PC-3 (cell line): ENCODE measurements around the gene SNX11. TPM values are rescaled to one million over a fixed set of nuclear protein-coding genes. Genes with fewer than 3 reads are reported as not detected.

ENCODE experiments used
- ATAC-seq: fragments of 200-7000 bp; cut with Tn5 transposase; 2 replicates; pipeline ENCODE4 v1.9.1; 2020; ENCODE audit warnings: mild to moderate bottlenecking, moderate library complexity
- BruUV-seq: library from RNA; stranded (reverse); fragments of 400-500 nt; replicated peaks from 2 replicates; lab custom pipeline; 2021; lab: Mats Ljungman, UMichigan
- CTCF ChIA-PET: fragments of 300-600 bp; sonication (Branson Sonifier 250); formaldehyde crosslinking; loops from one replicate; lab custom pipeline; 2022; ENCODE audit warnings: antibody characterized with exemption; lab: Charles Lee
- POLR2A ChIA-PET: fragments of 300-600 bp; sonication (Branson Sonifier 250); formaldehyde crosslinking; loops from one replicate; lab custom pipeline; 2022; ENCODE audit warnings: antibody characterized with exemption; ENCODE audit not compliant: unreplicated experiment; lab: Charles Lee
- DNase-seq: peaks from one replicate; pipeline ENCODE4 v3.0.0-alpha.2; 2015
- H2AFZ ChIP-seq: fragments of 300-600 bp; sonication (generic); 2 replicates; pipeline ENCODE4 v1.6.0; 2016; ENCODE audit warnings: antibody characterized with exemption, low read length
- H3F3A ChIP-seq: fragments of 300-600 bp; sonication (generic); one replicate; pipeline ENCODE4 v1.6.0; 2017; ENCODE audit warnings: antibody characterized with exemption, low read length, control low read depth, mild to moderate bottlenecking; ENCODE audit not compliant: unreplicated experiment
- H3K27ac ChIP-seq: fragments of 300-600 bp; sonication (generic); 2 replicates; pipeline ENCODE4 v1.5.1; 2016; ENCODE audit warnings: mild to moderate bottlenecking, low read length
- H3K27me3 ChIP-seq: fragments of 300-600 bp; sonication (generic); 2 replicates; pipeline ENCODE4 v1.6.1; 2016; ENCODE audit warnings: low read length, mixed read lengths
- H3K36me3 ChIP-seq: fragments of 300-600 bp; sonication (generic); 2 replicates; pipeline ENCODE4 v1.6.1; 2016; ENCODE audit warnings: low read depth, mixed run types, low read length, mixed read lengths
- H3K4me1 ChIP-seq: fragments of 300-600 bp; sonication (generic); 2 replicates; pipeline ENCODE4 v1.5.1; 2016; ENCODE audit warnings: low read length; ENCODE audit not compliant: insufficient read depth
- H3K4me2 ChIP-seq: fragments of 300-600 bp; sonication (generic); 2 replicates; pipeline ENCODE4 v1.6.0; 2016; ENCODE audit warnings: low read length
- H3K4me3 ChIP-seq: fragments of 300-600 bp; sonication (generic); 2 replicates; pipeline ENCODE4 v1.5.1; 2016; ENCODE audit warnings: mild to moderate bottlenecking, low read length, mixed read lengths
- H3K79me2 ChIP-seq: fragments of 300-600 bp; sonication (generic); 2 replicates; pipeline ENCODE4 v1.6.1; 2017; ENCODE audit warnings: low read length, mixed read lengths
- H3K9ac ChIP-seq: fragments of 300-600 bp; sonication (generic); 2 replicates; pipeline ENCODE4 v1.6.0; 2016; ENCODE audit warnings: mild to moderate bottlenecking, low read length
- H3K9me2 ChIP-seq: fragments of 300-600 bp; sonication (generic); replicated peaks from 2 replicates; pipeline ENCODE4 v1.6.1; 2016; ENCODE audit warnings: mixed run types, low read length, mixed read lengths
- H3K9me3 ChIP-seq: fragments of 300-600 bp; sonication (generic); 2 replicates; pipeline ENCODE4 v1.6.1; 2016; ENCODE audit warnings: low read length, mixed read lengths
- H4K20me1 ChIP-seq: fragments of 300-600 bp; sonication (generic); 2 replicates; pipeline ENCODE4 v1.6.1; 2016; ENCODE audit warnings: low read length, mixed read lengths
- EZH2 ChIP-seq: fragments of 300-600 bp; sonication (generic); IDR thresholded peaks from one replicate; pipeline ENCODE4 v1.6.1; 2017; ENCODE audit warnings: antibody characterized with exemption, mild to moderate bottlenecking, low read length; ENCODE audit not compliant: unreplicated experiment
- EZH2phosphoT487 ChIP-seq: fragments of 300-600 bp; sonication (generic); IDR thresholded peaks from 2 replicates; pipeline ENCODE4 v1.6.1; 2018; ENCODE audit warnings: mild to moderate bottlenecking, antibody characterized with exemption, low read length, borderline replicate concordance
- intact Hi-C: fragments of 100-400 bp; cut with micrococcal nuclease; formaldehyde crosslinking; loops from 2 replicates; pipeline ENCODE4 v1.9.0; 2023
- total RNA-seq: library from RNA; depleted of rRNA; stranded (reverse); fragments of >200 nt; gene quantifications from 2 replicates; pipeline ENCODE4 v1.2.3, GENCODE V29; 2014
- TF ChIP-seq, protein P1 (sequence below): fragments of 300-600 bp; sonication (generic); conservative IDR thresholded peaks from 2 replicates; pipeline ENCODE4 v1.5.1; 2017; ENCODE audit warnings: antibody characterized with exemption, low read depth, mild to moderate bottlenecking, low read length

SNX11 gene
- total RNA-seq, 1 experiment from 2014 or later, result 17.7 TPM

DNA sequence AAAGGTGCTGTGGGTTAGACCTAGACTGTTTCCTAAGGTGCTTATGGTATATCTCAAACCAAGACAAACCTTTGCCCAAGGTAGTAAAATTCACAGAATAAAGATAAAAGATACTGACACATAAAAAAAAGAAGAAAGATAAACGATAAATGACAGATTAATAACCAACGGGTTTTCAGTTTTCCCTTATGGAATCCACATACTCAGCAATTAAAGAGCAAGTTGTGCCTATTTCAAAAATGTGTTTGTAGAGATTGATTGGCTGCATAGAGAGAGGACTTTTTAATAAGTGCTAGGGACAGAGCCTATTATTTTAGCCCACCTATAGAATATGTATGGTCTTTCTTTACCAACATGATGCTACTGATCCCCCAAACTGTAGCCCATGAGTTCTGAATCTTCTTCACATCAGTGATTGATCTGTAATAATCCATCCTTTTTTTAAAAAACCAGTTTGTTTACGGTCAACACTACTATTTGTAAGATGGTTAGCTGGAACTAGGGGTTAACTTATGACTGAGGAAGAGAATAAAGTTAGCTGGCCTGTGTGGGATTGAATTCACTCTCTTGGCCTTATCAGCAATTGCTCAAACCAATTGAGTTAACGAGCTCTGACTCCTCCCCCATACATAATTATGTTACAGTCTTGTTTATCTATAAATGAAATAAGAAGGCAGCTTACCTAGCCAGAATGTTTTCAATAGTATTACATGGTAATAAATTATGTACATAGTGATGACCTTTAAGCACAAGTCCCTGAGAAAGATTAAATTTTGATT lies 53.8 kb downstream of the SNX11 start:
- Histone ChIP-seq H3K27me3 (peaks cover 5% of the 10 kb centered on the region; the same call in 1 of the 2 replicates), H3K36me3 (no peaks in the 10 kb centered on the region), H3K79me2 (no peaks in the 10 kb centered on the region), H3K27ac (no peak overlapping the region), H2AFZ (no peak overlapping the region), H3K9me3 (no peaks in the 10 kb centered on the region), H3F3A (no peaks in the 10 kb centered on the region), H3K4me2 (no peak overlapping the region), H3K9me2 (no peaks in the 10 kb centered on the region), H4K20me1 (no peaks in the 10 kb centered on the region), H3K4me1 (no peaks in the 10 kb centered on the region), H3K9ac (no peak overlapping the region), H3K4me3 (no peak overlapping the region)
- ChIA-PET POLR2A (no interaction called here), CTCF (no interaction called here)
- ATAC-seq (no peak), DNase-seq (no peak)
- TF ChIP-seq EZH2, result no peak
- TF ChIP-seq, protein P1, sequence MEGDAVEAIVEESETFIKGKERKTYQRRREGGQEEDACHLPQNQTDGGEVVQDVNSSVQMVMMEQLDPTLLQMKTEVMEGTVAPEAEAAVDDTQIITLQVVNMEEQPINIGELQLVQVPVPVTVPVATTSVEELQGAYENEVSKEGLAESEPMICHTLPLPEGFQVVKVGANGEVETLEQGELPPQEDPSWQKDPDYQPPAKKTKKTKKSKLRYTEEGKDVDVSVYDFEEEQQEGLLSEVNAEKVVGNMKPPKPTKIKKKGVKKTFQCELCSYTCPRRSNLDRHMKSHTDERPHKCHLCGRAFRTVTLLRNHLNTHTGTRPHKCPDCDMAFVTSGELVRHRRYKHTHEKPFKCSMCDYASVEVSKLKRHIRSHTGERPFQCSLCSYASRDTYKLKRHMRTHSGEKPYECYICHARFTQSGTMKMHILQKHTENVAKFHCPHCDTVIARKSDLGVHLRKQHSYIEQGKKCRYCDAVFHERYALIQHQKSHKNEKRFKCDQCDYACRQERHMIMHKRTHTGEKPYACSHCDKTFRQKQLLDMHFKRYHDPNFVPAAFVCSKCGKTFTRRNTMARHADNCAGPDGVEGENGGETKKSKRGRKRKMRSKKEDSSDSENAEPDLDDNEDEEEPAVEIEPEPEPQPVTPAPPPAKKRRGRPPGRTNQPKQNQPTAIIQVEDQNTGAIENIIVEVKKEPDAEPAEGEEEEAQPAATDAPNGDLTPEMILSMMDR, result no peak
- TF ChIP-seq EZH2phosphoT487, result no peak
- BruUV-seq, result no TSS peak
- intact Hi-C loops, result no loop called here

DNA sequence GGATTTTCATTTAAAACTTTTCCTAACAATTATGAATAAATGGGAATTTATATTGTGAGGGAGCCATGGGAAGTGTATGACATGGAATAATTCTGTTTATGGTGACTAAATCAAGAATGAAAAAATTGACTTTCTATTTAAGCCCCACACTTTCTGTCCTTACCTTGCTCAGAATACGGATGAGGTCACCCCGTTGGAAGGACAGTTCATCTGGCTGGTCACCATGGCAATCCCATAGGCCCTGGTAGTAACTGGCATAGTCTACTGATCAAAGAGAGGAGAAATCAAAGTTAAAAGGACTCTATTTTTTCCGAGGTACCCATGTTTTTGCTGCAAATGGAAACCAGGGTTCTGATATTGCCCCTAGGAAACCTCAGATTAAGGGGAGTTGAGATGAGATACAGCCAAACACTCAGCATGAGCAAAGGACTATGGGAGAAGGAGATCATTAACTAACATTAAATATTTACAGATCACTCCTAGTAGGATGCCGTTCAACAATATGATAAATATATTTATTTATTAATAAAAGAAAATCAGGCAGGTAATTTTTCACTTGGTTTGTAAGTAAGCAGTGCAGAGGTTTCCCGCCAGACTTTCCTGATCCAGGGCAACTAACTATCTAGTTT lies 54.9 kb downstream of the SNX11 start:
- ATAC-seq, result no peak
- no peak overlapping the region for H3K27ac ChIP-seq
- no TSS peak for BruUV-seq

More for the DNA sequence above, 54.9 kb downstream of the SNX11 start:
- POLR2A ChIA-PET, result no interaction called here
- H3F3A ChIP-seq, result no peaks in the 10 kb centered on the region
- no peak overlapping the region for H2AFZ ChIP-seq
- no peaks in the 10 kb centered on the region for H3K36me3 ChIP-seq
- H3K4me3 ChIP-seq, result no peak overlapping the region
- H3K4me1 ChIP-seq, result no peaks in the 10 kb centered on the region
- H3K9me2 ChIP-seq, result no peaks in the 10 kb centered on the region
- no peak for TF ChIP-seq EZH2phosphoT487
- TF ChIP-seq, protein P1, result no peak
- no peak for TF ChIP-seq EZH2
- no peak for DNase-seq
- no peaks in the 10 kb centered on the region for H4K20me1 ChIP-seq
- intact Hi-C loops, result no loop called here
- peaks cover 15% of the 10 kb centered on the region for H3K27me3 ChIP-seq
- no peaks in the 10 kb centered on the region for H3K79me2 ChIP-seq
- no peaks in the 10 kb centered on the region for H3K9me3 ChIP-seq
- H3K9ac ChIP-seq, result no peak overlapping the region
- CTCF ChIA-PET, result interaction anchor here (0.6 to 1.0 kb wide), 2 partner anchors 83 to 174 kb away, joined by 3 read pairs; no protein-coding TSS in a partner anchor
- no peak overlapping the region for H3K4me2 ChIP-seq
